Activated CD4-positive, alpha-beta T cell treated with anti-CD3 and anti-CD28 coated beads, Interleukin-2, amount 50 U/mL, for 1 hour (primary cell): ENCODE data around the gene CACNG6.

Experiments
- DNase-seq: peaks from one replicate; pipeline ENCODE4 v3.0.0-alpha.2; 2020

The CACNG6 gene

DNA sequence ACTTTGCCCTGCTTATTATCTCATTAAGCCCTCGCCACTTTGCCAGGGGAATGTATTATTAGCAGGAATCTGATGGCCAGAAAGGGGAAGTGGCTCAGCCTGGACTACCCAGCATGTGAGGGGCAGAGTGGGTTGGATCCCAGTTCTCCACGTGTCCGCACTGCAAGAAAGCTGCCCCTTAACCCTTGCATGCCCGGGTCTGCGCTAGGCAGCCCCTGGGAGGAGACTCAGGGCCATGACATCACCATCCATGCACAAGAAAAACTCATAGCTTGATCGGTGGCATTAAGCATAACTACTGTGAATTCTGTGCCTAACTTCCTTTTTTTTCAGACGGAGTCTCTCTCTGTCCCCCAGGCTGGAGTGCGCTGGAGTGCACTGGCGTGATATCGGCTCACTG lies 19.8 kb upstream of the CACNG6 start:
- no peak for DNase-seq

- peak; percentile 62 for DNase-seq
Measured at GRCh38 chr19:53977429-53977990, 13.9 kb upstream of the CACNG6 start.

- no peak for DNase-seq
Measured at GRCh38 chr19:53977991-53978731, 13.3 kb upstream of the CACNG6 start.

GRCh38 chr19:53978975-53979801 lies 12.2 kb upstream of the CACNG6 start:
- no peak for DNase-seq

DNA sequence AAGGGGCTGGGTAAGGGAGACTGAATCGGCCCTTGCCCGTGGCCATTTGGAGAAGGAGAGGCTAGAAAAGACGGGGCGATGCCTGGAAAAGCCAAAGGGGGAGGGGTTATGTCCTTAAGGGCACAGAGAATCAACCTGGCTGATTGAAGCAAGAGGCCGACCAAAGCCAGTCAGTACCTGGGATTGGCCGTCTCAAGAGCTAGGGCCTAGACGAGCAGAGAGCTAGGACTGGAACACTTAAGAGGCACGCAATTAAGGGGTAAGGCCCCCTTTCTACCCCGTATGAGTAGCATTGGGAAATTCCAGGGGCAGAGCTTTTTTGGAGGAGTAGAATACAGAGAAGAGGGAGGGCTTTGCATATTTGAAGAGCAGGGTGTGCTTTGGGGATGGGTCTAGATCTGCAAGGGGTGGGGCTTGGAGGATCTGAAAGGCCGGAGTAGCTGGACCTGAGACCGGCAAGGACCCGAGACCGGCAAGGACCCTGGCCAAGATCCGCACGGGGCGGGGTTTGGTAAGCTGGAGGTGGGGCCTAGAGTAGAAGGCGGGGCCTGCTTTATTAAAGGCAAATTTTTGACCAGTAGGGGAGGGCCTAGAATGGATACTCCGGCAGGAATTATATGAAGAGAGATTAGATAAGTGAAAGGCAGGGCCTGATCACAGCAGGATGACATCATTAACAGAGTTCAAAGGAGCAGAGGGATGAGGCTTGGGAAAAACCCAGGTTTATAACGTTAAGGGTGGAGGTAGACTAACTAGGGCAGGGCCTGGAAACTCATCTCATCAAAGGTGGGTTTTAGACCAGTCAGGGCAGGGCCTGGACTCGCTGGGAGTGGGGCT lies 10.7 kb upstream of the CACNG6 start:
- no peak for DNase-seq

DNA sequence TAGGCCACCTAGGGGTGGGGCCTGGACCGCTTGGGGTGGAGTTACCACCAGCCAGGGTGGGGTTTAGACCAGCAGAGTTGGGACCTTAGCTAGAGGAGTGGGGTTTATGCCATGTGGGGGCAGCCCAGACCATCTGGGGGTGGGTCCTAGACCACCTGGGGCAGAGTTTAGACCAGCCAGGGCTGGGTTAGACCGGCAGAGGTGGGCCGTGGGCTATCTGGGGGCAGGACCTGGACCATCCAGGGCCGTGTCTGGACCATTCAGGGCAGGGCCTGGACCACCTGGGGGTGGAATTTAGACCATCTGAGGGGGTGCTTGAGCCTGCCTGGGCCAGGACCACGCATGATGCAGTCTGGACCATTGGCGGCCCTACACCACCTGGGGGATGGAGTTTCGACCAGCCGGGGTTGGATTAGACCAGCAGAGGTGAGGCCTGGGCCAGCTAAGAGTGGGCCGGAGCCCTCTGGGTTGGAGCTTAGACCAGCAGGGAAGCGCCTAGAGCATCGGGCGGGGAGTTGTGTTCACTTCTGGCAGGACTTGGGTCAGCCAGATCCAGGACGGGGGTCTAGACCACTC lies 10.0 kb upstream of the CACNG6 start:
- DNase-seq, result no peak

DNA sequence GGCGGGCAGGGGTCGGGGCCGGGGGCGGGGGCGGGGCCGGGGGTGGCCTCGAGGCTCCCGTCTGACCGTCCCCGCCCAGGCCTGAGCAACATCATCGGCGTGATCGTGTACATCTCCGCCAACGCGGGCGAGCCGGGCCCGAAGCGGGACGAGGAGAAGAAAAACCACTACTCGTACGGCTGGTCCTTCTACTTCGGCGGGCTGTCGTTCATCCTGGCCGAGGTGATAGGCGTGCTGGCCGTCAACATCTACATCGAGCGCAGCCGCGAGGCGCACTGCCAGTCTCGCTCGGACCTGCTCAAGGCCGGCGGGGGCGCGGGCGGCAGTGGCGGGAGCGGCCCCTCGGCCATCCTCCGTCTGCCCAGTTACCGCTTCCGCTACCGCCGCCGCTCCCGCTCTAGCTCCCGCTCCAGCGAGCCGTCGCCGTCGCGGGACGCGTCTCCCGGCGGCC lies 9.4 kb upstream of the CACNG6 start:
- DNase-seq, result no peak

DNA sequence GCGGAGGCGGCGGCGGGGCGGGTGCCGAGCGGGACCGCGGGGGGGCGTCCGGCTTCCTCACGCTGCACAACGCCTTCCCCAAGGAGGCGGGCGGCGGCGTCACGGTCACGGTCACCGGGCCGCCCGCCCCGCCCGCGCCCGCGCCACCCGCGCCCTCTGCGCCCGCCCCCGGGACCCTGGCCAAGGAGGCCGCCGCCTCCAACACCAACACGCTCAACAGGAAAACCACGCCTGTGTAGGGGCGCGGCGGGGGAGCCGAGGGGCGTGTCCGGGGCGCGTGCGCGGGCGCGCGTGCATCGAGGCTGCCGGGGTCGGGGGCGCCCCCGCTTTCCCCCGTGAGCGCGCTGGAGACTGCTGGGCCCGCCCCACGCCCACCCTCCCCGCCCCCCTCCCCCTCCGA lies 8.8 kb upstream of the CACNG6 start:
- DNase-seq, result no peak

DNA sequence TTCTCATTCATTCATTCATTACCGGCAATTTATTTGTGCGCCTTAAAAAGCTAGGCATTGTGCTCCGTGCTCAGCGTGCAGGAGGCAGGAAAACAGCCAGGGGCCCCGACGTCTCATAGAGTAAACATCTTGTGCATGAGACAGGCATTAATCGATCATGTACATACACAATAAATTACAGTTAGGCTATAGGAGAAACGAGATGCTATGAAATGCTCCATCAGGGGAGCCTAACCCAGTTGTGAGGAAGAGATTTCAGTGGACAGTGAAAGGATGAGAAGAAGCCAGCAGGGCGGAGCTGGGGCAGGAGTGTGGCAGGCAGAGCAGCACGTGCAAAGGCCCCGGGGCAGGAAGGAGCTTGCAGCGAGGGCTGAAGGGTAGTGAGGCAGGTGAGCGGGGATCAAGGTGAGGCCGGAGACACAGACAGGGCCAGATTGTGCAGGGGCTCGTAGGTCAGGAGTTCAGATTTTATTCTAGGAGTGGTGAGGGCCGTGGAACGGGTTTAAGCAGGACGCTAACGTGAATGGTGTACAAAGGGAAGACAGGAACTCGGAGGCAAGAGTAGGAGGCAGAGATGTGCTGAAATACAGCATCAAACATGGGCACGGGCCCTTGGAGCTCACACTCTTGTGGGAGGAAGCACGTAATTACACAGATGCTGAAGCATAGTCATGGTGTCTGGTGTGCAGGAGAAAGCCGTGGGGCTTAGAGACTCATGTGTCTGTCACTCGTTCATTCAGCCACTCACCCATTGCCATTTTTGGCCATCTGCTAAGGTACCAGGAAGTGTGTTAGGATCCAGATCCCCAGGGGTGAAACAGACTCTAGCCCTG lies 7.8 kb upstream of the CACNG6 start:
- no peak for DNase-seq

DNA sequence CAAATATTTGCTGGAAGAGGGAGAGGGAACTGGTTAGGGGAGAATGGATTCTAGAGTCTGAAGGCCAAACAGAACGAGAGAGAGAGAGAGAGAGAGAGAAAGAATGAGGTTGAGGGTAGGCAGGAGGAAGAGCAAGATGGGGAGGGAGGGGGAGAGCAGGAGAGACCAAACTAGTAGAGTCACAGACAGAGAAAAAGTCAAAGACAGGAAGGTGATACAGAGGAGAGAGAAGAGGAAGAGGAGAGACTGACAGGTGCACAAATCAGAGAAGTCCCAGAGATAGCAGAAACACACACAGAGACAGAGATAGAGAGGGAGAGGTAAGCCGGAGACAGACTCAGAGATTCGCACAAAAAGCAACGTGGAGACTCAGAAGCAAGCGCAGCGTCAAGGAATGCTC lies 5.6 kb upstream of the CACNG6 start:
- DNase-seq, result no peak

- no peak for DNase-seq
Measured at GRCh38 chr19:53988981-53989380, 2.5 kb upstream of the CACNG6 start.

DNA sequence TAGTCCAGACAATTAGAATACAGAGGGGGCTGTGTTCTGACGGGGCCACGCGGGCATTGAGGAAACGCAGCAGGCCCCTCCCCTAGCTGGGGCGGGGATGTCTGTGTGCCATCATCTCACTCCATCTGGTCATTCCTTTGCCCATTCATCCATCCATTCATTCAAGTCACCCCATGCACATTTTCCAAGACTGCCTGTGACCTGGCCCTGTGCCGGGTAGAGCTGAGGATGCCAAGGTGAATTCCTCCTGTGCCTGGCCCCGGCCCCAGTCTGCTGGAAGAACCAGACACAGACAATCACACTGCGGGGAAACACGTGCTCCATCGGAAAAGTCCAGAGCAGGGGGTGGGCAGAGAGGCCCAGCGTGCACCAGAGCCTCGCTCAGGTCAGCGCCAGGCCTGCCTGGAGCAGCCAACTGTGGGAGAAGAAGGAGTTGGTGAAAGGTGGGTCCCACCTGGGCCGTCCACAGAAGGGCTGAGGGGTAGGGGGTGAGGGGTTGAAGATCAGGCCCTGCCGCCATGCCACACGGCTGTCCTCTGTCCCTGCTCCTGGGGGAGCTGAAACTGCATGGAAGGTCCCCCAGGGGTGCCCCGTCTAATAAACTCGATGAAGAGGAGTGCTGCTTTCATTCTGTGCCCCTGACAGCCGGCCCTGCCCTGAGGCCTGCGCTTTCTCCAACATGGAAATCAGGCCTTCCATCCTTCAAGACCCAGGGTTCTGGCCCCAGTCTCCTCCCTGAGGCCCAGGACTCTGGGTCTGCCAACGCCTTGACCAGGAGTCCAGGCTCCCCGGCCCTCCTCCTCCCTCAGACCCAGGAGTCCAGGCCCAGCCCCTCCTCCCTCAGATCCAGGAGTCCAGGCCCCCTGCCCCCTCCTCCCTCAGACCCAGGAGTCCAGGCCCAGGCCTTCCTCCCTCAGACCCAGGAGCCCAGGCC lies 1.6 kb upstream of the CACNG6 start:
- DNase-seq, result no peak

DNA sequence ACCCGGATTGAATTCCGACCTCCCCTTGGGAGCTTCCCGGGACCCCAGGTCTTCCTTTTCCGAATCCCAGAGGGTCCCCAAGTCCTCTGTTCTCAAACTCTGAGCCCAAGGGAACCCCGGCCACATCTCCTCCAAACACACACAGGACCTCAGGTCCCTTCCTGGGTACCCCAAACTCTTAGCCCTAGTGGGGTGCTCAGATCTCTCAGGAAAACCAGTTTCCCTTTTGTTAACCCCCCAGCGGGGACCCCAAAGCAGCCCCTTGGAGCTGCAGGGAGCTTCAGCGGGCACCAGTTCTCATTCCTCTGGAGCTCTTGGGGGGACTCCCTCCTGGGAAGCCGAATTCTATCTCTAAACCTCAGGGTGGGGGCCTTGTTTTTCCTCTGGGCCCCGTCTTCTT lies 774 bp downstream of the CACNG6 start:
- no peak for DNase-seq

DNA sequence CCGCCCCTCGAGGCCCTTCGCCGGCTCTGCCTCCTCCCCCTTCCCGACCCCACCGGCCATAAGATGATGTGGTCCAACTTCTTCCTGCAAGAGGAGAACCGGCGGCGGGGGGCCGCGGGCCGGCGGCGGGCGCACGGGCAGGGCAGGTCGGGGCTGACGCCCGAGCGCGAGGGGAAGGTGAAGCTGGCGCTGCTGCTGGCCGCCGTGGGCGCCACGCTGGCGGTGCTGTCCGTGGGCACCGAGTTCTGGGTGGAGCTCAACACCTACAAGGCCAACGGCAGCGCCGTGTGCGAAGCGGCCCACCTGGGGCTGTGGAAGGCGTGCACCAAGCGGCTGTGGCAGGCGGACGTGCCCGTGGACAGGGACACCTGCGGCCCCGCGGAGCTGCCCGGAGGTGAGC lies 1.4 kb downstream of the CACNG6 start:
- DNase-seq, result no peak

DNA sequence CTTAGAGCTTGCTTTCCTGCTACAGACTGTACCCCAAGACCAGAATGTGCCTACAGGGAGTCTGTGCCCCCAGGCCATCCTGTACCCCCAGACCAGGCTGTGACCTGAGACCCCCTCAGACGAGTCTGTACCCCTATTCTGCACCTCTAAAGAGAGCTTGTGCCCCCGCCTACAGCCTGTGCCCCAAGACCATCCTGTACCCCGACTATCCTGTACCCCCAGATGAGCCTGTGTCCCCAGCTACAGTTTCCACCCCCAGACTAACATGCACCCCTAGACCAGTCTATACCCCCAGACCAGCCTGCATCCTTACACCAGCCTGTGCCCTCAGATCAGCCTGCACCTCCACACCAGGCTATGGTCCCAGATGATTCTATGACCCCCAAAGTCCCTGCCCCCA lies 2.0 kb downstream of the CACNG6 start:
- DNase-seq, result no peak

- DNase-seq, result no peak
Measured at GRCh38 chr19:53994811-53995210, 3.4 kb downstream of the CACNG6 start.

DNA sequence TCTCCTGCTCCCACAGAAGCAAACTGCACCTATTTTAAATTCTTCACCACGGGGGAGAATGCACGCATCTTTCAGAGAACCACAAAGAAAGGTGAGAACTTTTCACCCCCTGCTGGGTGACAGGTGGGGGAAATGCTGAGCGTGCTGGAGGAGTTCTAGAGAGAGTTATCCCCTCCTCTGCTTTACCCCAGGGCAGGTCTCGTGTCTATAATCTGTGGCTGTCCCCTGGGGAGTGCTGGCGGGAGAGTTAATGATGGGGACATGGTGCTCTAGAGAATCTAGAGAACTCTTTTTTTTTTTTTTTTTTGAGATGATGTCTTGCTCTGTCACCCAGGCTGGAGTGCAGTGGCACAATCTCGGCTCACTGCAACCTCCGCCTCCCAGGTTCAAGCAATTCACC lies 6.8 kb downstream of the CACNG6 start:
- DNase-seq, result no peak

DNA sequence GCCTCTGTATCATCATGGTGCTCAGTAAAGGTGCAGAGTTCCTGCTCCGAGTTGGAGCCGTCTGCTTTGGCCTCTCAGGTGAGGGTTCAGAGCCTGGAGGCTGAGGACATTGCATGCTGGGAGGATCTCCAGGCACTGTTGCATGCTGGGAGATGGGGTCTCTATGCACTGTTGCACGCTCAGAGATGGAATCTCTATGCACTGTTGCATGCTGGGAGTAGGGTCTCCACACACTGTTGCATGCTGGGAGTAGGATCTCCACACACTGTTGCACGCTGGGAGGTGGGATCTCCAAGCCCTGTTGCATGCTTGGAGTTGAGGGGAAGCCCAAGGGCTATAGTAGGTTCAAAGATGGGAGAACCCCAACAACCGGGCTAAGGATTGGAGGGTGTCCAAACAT lies 8.3 kb downstream of the CACNG6 start:
- no peak for DNase-seq

DNA sequence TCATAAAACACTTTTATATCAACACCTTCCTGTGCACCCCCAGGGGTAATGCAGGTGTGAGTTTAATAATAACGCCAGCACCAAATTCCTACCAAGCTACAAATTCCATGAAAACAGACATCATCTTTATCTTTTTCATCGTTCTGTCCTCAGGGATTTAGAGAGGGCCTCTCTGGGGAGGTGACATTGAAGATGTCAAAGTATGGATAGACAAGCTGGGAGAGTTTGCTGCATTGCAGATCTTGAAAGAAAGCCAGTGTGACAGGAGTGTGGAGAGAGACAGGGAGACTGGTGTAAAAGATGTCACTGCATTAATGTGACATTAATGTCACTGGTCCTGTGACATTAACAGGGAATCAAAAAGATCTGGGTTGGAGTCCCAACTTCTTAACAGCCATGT lies 10.1 kb downstream of the CACNG6 start:
- DNase-seq, result no peak

GRCh38 chr19:54002495-54003315 lies 11.3 kb downstream of the CACNG6 start:
- DNase-seq, result no peak
